ENCODE data around the gene ATP8A1.

DNA sequence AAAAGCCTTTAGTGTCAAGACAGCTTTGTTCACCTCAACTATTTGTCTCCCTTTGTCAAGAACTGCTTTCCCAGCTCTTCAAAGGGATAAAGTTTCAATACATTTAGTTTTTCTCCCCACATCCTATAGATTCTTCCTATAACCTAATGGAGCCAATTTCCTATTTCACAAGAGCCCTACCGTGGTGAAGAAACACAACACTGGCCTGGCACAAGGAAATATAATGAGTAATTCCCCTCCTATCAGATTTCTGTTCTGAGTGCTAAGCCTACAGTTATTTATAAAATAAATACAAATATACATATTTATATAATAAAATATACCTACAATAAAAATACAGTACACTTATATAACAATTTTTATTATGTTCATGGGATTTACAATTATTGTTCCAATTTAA, 169.7 kb downstream of the ATP8A1 start:
- no peak for TF ChIP-seq POLR2AphosphoS5 (IDR thresholded peaks at IDR 0.05)
- no peak for TF ChIP-seq CTCF (IDR thresholded peaks at IDR 0.05)
- TF ChIP-seq EP300 (IDR thresholded peaks at IDR 0.05): no peak
- TF ChIP-seq POLR2A (IDR thresholded peaks at IDR 0.05): no peak
